ENCODE data around the gene SLC39A2. TPM values are rescaled to one million over a fixed set of nuclear protein-coding genes. Genes with fewer than 3 reads are reported as not detected.
"Not testable (repeated sequence)": the region's sequence is repeated elsewhere in the genome, so short reads cannot be mapped to it uniquely, and the experiment has no call there.

The SLC39A2 gene
- total RNA-seq, 1 donor from 2014 or later = 0.30 TPM

DNA sequence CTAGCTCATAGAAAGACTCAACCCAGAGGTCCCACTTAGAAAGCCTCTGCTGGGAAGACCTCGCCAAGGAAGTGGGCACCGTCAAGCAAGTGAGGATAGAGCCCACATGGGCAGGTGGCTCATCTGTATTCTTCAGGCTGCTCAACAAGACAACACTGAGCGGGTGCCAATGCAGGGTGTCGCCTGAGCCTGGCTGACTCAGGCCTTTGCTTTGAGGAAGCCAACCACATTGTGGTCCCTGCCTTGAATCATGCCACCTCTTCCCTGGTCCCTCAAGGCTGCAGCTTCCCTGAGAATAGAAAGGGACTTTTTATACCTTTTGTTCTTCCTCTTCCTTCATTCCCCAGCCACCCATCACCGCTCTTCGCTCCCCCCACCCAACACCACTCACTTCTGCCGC is 37.7 kb downstream of the SLC39A2 start:
- H3K9me3 Mint-ChIP-seq = no peaks in the 10 kb centered on the region
- H3K27ac Mint-ChIP-seq = no peak overlapping the region
- intact Hi-C loops (cut with micrococcal nuclease) = no loop called here
- no peak for DNase-seq (ENCODE audit: low spot score)
- H3K4me1 Mint-ChIP-seq (ENCODE audit: low read depth) = no peaks in the 10 kb centered on the region
- no peak overlapping the region for H3K4me3 Mint-ChIP-seq (ENCODE audit: low read depth)
- H3K36me3 Mint-ChIP-seq (ENCODE audit: low read depth) = no peaks in the 10 kb centered on the region
- peaks cover 21% of the 10 kb centered on the region for H3K27me3 Mint-ChIP-seq (ENCODE audit: low read depth)

DNA sequence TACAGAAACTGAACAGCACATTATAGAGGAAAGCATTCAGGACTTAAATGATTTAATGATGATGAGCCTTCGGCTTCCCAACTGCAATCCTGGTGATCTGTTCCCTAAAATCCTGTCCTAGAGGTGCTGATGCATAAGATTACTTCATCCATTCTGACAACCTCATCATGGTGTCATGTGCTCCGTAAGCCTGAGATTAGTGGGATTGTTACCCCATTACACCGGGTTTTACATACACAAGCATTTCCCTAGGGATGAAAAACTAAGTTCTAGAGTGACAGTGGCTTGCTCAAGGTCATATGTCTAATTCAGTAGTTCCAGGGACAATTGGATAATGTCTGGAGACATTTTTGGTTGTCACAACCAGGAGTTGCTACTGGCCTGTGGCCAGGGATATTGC is 38.1 kb downstream of the SLC39A2 start:
- no peaks in the 10 kb centered on the region for H3K4me1 Mint-ChIP-seq (ENCODE audit: low read depth)
- H3K27me3 Mint-ChIP-seq (ENCODE audit: low read depth) = peaks cover 19% of the 10 kb centered on the region
- H3K9me3 Mint-ChIP-seq = no peaks in the 10 kb centered on the region
- H3K27ac Mint-ChIP-seq = no peak overlapping the region
- H3K36me3 Mint-ChIP-seq (ENCODE audit: low read depth) = no peaks in the 10 kb centered on the region
- intact Hi-C loops (cut with micrococcal nuclease) = no loop called here
- no peak overlapping the region for H3K4me3 Mint-ChIP-seq (ENCODE audit: low read depth)
- DNase-seq (ENCODE audit: low spot score) = no peak

GRCh38 chr14:21038441-21039422 is 39.6 kb downstream of the SLC39A2 start:
- peaks cover 16% of the 10 kb centered on the region for H3K27me3 Mint-ChIP-seq (ENCODE audit: low read depth)
- H3K4me1 Mint-ChIP-seq (ENCODE audit: low read depth) = no peaks in the 10 kb centered on the region
- H3K27ac Mint-ChIP-seq = no peak overlapping the region
- no peaks in the 10 kb centered on the region for H3K36me3 Mint-ChIP-seq (ENCODE audit: low read depth)
- H3K9me3 Mint-ChIP-seq = no peaks in the 10 kb centered on the region
- no peak for DNase-seq (ENCODE audit: low spot score)
- intact Hi-C loops (cut with micrococcal nuclease) = no loop called here
- no peak overlapping the region for H3K4me3 Mint-ChIP-seq (ENCODE audit: low read depth)

DNA sequence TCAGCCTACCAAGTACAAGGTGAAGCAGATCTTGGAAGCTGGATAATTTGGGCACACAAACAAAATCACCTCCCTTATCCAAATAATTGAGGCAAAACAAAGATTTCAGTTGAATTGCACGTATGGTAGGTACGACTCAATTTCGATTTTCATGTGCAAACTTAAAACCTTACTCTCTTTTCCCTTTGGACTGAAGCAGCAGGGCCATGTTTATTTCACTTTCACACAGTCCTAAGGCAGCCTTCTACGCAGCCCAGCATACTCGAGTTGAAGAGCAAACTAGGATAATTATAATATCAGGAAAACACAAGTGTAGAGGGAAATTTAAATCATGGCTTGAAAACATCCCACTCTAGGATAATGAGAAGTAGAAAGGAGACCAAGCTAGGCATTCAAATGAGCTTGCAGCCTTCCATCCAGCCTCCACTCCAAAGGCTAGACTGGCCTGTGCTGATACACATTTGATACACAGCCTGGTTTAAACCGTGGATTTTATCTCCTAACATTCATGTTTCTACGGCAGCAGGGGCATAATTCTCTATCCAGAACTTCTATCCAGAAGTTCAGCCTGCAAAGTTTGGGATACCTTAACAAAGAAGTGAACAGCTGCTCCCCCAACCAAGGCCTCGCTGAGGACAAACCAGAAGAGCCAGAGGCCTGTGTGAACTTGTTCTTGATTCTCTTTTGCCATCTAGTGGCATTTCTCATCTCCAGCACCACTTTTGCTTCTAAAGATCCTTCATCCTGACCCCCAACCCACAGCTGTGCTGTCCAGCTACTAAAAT is 40.7 kb downstream of the SLC39A2 start:
- Mint-ChIP-seq H3K27ac (no peak overlapping the region), H3K27me3 (ENCODE audit: low read depth) (peaks cover 20% of the 10 kb centered on the region), H3K4me1 (ENCODE audit: low read depth) (peaks cover 2% of the 10 kb centered on the region), H3K9me3 (no peaks in the 10 kb centered on the region), H3K36me3 (ENCODE audit: low read depth) (no peaks in the 10 kb centered on the region), H3K4me3 (ENCODE audit: low read depth) (no peak overlapping the region)
- intact Hi-C loops (cut with micrococcal nuclease) = loop anchor here (1.0 kb wide), 1 partner anchor 25 kb away; no protein-coding TSS in a partner anchor
- DNase-seq (ENCODE audit: low spot score) = no peak

DNA sequence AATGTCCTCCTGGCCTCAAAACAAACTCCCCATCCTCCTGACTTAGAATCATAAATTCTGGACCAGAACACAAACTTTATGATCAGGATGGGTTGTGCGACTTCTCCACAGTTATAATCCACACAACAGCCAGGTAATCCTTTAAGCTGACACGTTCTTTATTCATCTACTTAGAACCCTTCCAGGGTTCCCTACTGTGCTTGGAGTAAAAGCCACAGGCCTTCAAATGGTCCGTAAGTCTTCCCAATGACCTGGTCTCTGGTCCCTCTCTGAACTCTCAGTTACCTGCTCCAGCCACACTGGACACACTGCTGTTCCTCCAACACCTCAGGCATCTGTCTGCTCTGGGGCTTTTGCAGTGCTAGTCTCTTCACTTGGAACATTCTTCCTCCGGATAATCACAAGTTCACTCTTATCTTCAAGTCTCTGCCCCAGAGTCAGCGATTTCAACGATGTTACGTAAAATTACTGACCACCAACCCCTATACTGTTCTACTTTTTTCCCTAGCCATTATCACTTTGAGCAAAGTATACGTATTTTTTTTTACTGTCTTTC is 41.4 kb downstream of the SLC39A2 start:
- Mint-ChIP-seq H3K4me1 (ENCODE audit: low read depth) (peaks cover 2% of the 10 kb centered on the region), H3K27ac (no peak overlapping the region)

DNA sequence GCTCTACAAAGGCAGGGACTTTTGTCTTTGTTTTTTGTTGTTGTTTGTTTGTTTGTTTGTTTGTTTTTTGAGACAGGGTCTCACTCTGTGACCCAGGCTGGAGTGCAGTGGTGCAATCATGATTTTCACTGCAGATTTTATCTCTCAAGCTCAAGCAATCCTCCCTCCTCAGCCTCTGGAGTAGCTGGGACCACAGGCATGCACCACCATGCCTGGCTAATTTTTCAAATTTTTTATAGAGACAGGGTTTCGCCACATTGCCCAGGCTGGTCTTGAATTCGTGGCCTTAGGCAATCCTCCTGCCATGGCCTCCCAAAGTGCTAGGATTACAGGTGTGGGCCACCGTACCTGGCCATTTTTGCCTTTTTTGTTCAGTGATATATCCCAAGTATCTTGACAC is 41.8 kb downstream of the SLC39A2 start:
- H3K27me3 Mint-ChIP-seq (ENCODE audit: low read depth) = peaks cover 30% of the 10 kb centered on the region
- H3K4me3 Mint-ChIP-seq (ENCODE audit: low read depth); H3K36me3 Mint-ChIP-seq (ENCODE audit: low read depth); DNase-seq (ENCODE audit: low spot score); H3K4me1 Mint-ChIP-seq (ENCODE audit: low read depth); H3K27ac Mint-ChIP-seq; H3K9me3 Mint-ChIP-seq: not testable (repeated sequence)
- intact Hi-C loops (cut with micrococcal nuclease) = loop anchor here (1.0 kb wide), 1 partner anchor 27 kb away; no protein-coding TSS in a partner anchor

More for the DNA sequence above, 41.4 kb downstream of the SLC39A2 start:
- Mint-ChIP-seq H3K27me3 (ENCODE audit: low read depth) (peaks cover 27% of the 10 kb centered on the region), H3K4me3 (ENCODE audit: low read depth) (no peak overlapping the region), H3K36me3 (ENCODE audit: low read depth) (no peaks in the 10 kb centered on the region), H3K9me3 (no peaks in the 10 kb centered on the region)
- intact Hi-C loops (cut with micrococcal nuclease) = loop anchor here (1.0 kb wide), 1 partner anchor 26 kb away; no protein-coding TSS in a partner anchor
- DNase-seq (ENCODE audit: low spot score) = no peak

DNA sequence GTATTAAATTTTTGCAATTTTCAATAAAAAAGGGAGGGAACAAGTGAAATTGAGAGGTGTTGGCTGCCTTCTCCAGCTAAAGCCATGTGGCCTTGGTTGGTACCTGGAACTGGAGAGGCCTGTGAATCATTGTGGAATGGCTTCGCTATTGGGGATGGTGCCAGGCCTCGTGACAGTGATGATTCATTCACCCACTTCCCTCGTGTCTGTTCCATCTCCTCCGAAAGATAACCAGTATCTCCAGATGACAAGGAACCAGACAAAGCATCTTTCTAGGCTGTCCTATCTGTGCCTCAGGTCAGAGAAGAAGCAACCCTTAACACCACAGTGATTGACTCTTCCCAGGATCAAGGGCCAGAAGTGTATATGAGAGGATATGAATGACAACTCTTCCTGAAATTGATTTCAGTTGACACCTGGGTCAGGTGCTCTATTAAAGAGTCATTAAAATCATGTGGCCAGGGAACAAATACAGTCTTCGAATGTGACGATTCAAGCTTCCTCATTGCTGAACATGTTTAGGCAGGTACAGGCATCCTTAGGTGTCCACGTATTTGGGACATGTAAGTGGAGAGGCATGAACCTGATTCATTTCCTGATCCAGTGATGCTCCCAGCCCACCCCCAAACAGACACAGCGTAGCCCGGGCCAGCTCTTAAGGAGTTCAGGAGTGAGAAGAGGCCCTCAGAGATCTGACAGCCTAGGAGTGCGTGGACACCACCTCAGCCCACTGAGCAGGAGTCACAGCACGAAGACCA is 42.8 kb downstream of the SLC39A2 start, which contains the start of gene RNASE7:
RNASE7 (plus strand) TSS at position 687 of the 758 bp plus-strand sequence. CDS start 631 bp downstream, outside the sequence.
- DNase-seq (ENCODE audit: low spot score) = no peak
- Mint-ChIP-seq H3K9me3 (no peaks in the 10 kb centered on the region), H3K4me3 (ENCODE audit: low read depth) (no peak within 1 kb of the TSS), H3K27ac (no peak within 1 kb of the TSS), H3K36me3 (ENCODE audit: low read depth) (no peaks in the 10 kb centered on the region), H3K4me1 (ENCODE audit: low read depth) (peaks cover 2% of the 10 kb centered on the region), H3K27me3 (ENCODE audit: low read depth) (peaks cover 28% of the 10 kb centered on the region)
- intact Hi-C loops (cut with micrococcal nuclease) = no loop called here

DNA sequence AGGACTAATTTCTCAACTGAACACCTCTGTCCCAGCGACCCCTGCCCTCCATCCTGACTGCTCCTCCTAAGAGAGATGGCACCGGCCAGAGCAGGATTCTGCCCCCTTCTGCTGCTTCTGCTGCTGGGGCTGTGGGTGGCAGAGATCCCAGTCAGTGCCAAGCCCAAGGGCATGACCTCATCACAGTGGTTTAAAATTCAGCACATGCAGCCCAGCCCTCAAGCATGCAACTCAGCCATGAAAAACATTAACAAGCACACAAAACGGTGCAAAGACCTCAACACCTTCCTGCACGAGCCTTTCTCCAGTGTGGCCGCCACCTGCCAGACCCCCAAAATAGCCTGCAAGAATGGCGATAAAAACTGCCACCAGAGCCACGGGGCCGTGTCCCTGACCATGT is 43.8 kb downstream of the SLC39A2 start:
- intact Hi-C loops (cut with micrococcal nuclease) = no loop called here
- H3K36me3 Mint-ChIP-seq (ENCODE audit: low read depth) = no peaks in the 10 kb centered on the region
- no peak for DNase-seq (ENCODE audit: low spot score)
- H3K9me3 Mint-ChIP-seq = no peaks in the 10 kb centered on the region
- no peak overlapping the region for H3K4me3 Mint-ChIP-seq (ENCODE audit: low read depth)
- H3K4me1 Mint-ChIP-seq (ENCODE audit: low read depth) = peaks cover 2% of the 10 kb centered on the region
- no peak overlapping the region for H3K27ac Mint-ChIP-seq
- peaks cover 23% of the 10 kb centered on the region for H3K27me3 Mint-ChIP-seq (ENCODE audit: low read depth)

DNA sequence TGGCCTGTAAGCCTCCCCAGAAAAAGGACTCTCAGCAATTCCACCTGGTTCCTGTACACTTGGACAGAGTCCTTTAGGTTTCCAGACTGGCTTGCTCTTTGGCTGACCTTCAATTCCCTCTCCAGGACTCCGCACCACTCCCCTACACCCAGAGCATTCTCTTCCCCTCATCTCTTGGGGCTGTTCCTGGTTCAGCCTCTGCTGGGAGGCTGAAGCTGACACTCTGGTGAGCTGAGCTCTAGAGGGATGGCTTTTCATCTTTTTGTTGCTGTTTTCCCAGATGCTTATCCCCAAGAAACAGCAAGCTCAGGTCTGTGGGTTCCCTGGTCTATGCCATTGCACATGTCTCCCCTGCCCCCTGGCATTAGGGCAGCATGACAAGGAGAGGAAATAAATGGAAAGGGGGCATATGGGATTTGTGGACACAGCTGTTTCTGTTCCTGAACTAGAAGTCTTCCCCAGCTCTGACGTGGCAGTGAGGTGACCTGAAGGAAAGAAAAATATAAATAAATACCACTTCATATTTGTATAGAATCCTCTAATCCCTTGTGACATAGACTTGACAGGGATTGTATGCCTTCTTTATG is 44.4 kb downstream of the SLC39A2 start:
- DNase-seq (ENCODE audit: low spot score) = no peak
- H3K36me3 Mint-ChIP-seq (ENCODE audit: low read depth) = no peaks in the 10 kb centered on the region
- no peak overlapping the region for H3K27ac Mint-ChIP-seq
- no peak overlapping the region for H3K4me3 Mint-ChIP-seq (ENCODE audit: low read depth)
- no peaks in the 10 kb centered on the region for H3K9me3 Mint-ChIP-seq
- peaks cover 22% of the 10 kb centered on the region for H3K27me3 Mint-ChIP-seq (ENCODE audit: low read depth)
- peaks cover 2% of the 10 kb centered on the region for H3K4me1 Mint-ChIP-seq (ENCODE audit: low read depth)
- intact Hi-C loops (cut with micrococcal nuclease) = no loop called here

GRCh38 chr14:21043974-21044618 is 45.0 kb downstream of the SLC39A2 start:
- Mint-ChIP-seq H3K4me1 (ENCODE audit: low read depth) (peaks cover 2% of the 10 kb centered on the region), H3K4me3 (ENCODE audit: low read depth) (no peak overlapping the region), H3K27me3 (ENCODE audit: low read depth) (peaks cover 26% of the 10 kb centered on the region), H3K27ac (no peak overlapping the region), H3K9me3 (no peaks in the 10 kb centered on the region), H3K36me3 (ENCODE audit: low read depth) (no peaks in the 10 kb centered on the region)
- intact Hi-C loops (cut with micrococcal nuclease) = no loop called here
- no peak for DNase-seq (ENCODE audit: low spot score)

- Mint-ChIP-seq H3K27ac (no peak overlapping the region), H3K27me3 (ENCODE audit: low read depth) (peaks cover 31% of the 10 kb centered on the region), H3K4me3 (ENCODE audit: low read depth) (no peak overlapping the region), H3K9me3 (no peaks in the 10 kb centered on the region), H3K4me1 (ENCODE audit: low read depth) (peaks cover 4% of the 10 kb centered on the region), H3K36me3 (ENCODE audit: low read depth) (no peaks in the 10 kb centered on the region)
- no peak for DNase-seq (ENCODE audit: low spot score)
- intact Hi-C loops (cut with micrococcal nuclease) = no loop called here
Observed at GRCh38 chr14:21047378-21047781, 48.3 kb downstream of the SLC39A2 start.
